Hepatocyte (in vitro differentiated cells): ENCODE measurements around the gene MUC4.

Source experiments
- CTCF ChIP-seq: fragments of 200-600 bp; sonication (generic); IDR thresholded peaks from 2 replicates; pipeline ENCODE4 v1.5.1; 2016; ENCODE audit warnings: antibody characterized with exemption, mild to moderate bottlenecking; ENCODE audit not compliant: poor library complexity
- EZH2 ChIP-seq: fragments of 200-600 bp; sonication (generic); IDR thresholded peaks from 2 replicates; pipeline ENCODE4 v1.6.1; 2016; ENCODE audit warnings: antibody characterized with exemption, mild to moderate bottlenecking, borderline replicate concordance
- EZH2phosphoT487 ChIP-seq: fragments of 200-600 bp; sonication (generic); IDR thresholded peaks from one replicate; pipeline ENCODE4 v1.6.1; 2018; ENCODE audit warnings: antibody characterized with exemption, mild to moderate bottlenecking, low read depth, moderate library complexity; ENCODE audit not compliant: unreplicated experiment, severe bottlenecking

DNA sequence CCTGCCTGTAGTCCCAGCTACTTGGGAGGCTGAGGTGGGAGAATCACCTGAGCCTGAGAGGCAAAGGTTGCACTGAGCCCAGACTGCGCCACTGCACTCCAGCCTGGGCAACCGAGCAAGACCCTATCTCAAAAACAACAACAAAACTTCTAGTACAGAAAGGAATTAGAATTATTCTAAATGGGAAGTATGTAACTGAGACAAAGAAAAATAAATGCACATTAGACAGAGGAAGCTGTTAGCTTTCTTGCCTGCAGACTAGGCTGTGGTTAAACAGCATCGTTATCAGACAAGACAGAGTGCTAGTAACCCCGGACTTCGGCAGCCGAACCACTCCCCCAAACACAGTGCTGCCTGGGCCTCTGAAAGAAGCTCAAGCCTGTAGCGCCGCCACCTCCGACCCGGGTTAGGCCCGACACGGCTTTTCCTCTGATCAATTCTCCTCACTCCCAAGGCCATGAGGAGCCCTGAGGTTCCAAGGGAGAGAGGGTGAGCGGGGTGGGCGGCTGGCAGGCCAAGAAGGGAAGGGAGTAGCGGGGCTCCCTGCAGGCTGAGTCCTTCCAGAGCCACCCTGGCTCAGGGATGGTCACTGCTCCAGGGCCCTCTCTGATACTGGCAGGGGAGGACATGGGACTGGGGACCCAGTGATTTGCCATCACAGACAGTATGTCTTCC is 44.8 kb upstream of the MUC4 start:
- TF ChIP-seq CTCF, result no peak
- TF ChIP-seq EZH2, result no peak
- no peak for TF ChIP-seq EZH2phosphoT487
